Gastroesophageal sphincter (tissue), 4 donors: ENCODE data around the gene SERP2. TPM values are rescaled to one million over a fixed set of nuclear protein-coding genes. Genes with fewer than 3 reads are reported as not detected.
A peak's percentile ranks its signal among the peaks of the same experiment; 100 is the strongest.

Experiments used
- ATAC-seq: fragments of 150-250 bp; one replicate; pipeline ENCODE4 v1.9.1; 2016; ENCODE audit warnings: mild to moderate bottlenecking, moderate library complexity
- H3K27ac ChIP-seq, 4 donors: fragments of 200-600 bp; sonication (generic) in 3 of 4; 1 replicate in 3 of 4; 2 replicates in 1 of 4; pipeline ENCODE4 v1.5.1; 2016 to 2019
- H3K27me3 ChIP-seq: fragments of 200-600 bp; sonication (generic); one replicate; pipeline ENCODE4 v1.5.1; 2019
- H3K36me3 ChIP-seq, 2 donors: fragments of 200-600 bp; sonication (generic); one replicate each; pipeline ENCODE4 v1.5.1; 2019; ENCODE audit warnings: control low read depth in 1 of 2
- H3K4me1 ChIP-seq, 3 donors: fragments of 200-600 bp; sonication (generic); 1 replicate in 2 of 3; 2 replicates in 1 of 3; pipeline ENCODE4 v1.5.1; 2016 to 2019; ENCODE audit warnings: control low read depth in 2 of 3
- H3K4me3 ChIP-seq, 2 donors: fragments of 200-600 bp; sonication (generic); one replicate each; pipeline ENCODE4 v1.5.1; 2019; ENCODE audit warnings: mild to moderate bottlenecking in 1 of 2, moderate library complexity in 1 of 2
- H3K9me3 ChIP-seq, 3 donors: fragments of 200-600 bp; sonication (generic); one replicate each; pipeline ENCODE4 v1.5.1; 2017 to 2019; ENCODE audit warnings: control low read depth in 2 of 3
- EP300 ChIP-seq: sonication (generic); formaldehyde crosslinking; IDR thresholded peaks from one replicate; pipeline ENCODE4 v1.6.1; 2017; ENCODE audit warnings: antibody characterized with exemption, mild to moderate bottlenecking
- POLR2A ChIP-seq, 2 donors: fragments of 450-650 bp; IDR thresholded peaks; one replicate each; pipeline ENCODE4 v1.6.1; 2017; ENCODE audit warnings: antibody characterized with exemption in 2 of 2, mild to moderate bottlenecking in 2 of 2, moderate library complexity in 1 of 2
- POLR2AphosphoS5 ChIP-seq: sonication (generic); formaldehyde crosslinking; IDR thresholded peaks from one replicate; pipeline ENCODE4 v1.6.1; 2017; ENCODE audit warnings: antibody characterized with exemption
- WGBS, 2 donors: methylation state at CpG; one replicate each; pipeline ENCODE4 v1.1.5; 2018; ENCODE audit warnings: low coverage in 1 of 2; 5-methylcytosine and 5-hydroxymethylcytosine counted together
- total RNA-seq, 4 donors: library from RNA; depleted of rRNA; stranded (reverse); fragments of >200 nt; gene quantifications; one replicate each; pipeline ENCODE4 v1.1.0, GENCODE V29; 2016
- TF ChIP-seq, protein P1 (sequence below), 4 experiments: fragments of 200-600 bp in 2 of 4; fragments of 450-650 bp in 2 of 4; sonication (generic) in 1 of 4; IDR thresholded peaks; one replicate each; pipeline ENCODE4 v1.5.1; 2017 to 2019; ENCODE audit warnings: antibody characterized with exemption in 4 of 4, mild to moderate bottlenecking in 2 of 4, moderate library complexity in 2 of 4

The SERP2 gene
- total RNA-seq, 4 donors from 2014 or later: 6.9 to 15.6 (median 11.5) TPM

DNA sequence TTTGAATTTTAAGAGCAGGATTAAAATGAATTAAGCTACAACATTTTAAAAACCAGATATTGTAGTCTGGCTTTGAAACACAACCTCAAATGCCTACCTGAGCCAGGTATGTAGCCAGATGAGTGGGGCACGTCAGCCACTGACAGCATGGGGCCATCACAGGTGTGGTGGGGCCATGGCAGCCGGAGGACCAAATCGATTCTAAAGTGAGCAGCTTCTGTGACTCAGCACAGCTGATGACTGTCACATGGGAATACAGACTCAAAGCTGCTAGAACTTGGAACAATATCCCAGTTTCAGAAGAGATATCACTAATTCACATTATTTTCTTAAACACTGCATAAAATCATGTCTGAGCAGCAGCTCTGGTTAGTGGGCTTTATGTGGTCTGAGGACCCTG is 52.8 kb downstream of the SERP2 start:
- H3K9me3 ChIP-seq: no peaks in the 10 kb centered on the region
- H3K27me3 ChIP-seq: no peaks in the 10 kb centered on the region
- H3K4me3 ChIP-seq: no peak overlapping the region
- H3K36me3 ChIP-seq: no peaks in the 10 kb centered on the region
- WGBS, 2 donors: 67 to 74% methylated on average over 3 of the region's 3 CpGs
- no peaks in the 10 kb centered on the region for H3K4me1 ChIP-seq
- TF ChIP-seq POLR2AphosphoS5: no peak
- H3K27ac ChIP-seq: no peak overlapping the region
- ATAC-seq: no peak

DNA sequence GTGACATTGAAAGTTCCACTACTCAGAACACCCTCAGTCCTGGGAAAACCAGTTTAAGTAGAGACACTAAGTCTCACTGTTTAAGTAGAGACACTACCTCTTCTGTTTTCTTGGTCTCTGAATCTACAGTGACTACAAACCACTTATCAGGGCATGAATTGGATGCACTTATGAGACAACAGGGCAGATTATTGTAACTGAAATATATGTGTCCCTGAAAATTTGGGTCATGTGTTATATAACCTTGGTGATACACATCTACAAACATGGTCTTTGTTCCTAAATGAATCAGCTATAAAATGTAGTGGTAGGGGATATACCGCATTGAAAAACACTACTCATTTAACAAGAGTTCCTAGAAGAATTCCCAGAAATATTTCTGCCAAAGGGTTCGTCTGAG is 55.7 kb downstream of the SERP2 start:
- no peak for ATAC-seq
- WGBS, 2 donors: 20 to 59% methylated on average over 1 to 2 of the region's 2 CpGs
- H3K9me3 ChIP-seq: no peaks in the 10 kb centered on the region
- TF ChIP-seq POLR2AphosphoS5 (no peak), POLR2A (IDR thresholded peaks at IDR 0.05) (no peak), EP300 (no peak)
- TF ChIP-seq, protein P1, sequence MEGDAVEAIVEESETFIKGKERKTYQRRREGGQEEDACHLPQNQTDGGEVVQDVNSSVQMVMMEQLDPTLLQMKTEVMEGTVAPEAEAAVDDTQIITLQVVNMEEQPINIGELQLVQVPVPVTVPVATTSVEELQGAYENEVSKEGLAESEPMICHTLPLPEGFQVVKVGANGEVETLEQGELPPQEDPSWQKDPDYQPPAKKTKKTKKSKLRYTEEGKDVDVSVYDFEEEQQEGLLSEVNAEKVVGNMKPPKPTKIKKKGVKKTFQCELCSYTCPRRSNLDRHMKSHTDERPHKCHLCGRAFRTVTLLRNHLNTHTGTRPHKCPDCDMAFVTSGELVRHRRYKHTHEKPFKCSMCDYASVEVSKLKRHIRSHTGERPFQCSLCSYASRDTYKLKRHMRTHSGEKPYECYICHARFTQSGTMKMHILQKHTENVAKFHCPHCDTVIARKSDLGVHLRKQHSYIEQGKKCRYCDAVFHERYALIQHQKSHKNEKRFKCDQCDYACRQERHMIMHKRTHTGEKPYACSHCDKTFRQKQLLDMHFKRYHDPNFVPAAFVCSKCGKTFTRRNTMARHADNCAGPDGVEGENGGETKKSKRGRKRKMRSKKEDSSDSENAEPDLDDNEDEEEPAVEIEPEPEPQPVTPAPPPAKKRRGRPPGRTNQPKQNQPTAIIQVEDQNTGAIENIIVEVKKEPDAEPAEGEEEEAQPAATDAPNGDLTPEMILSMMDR (IDR thresholded peaks at IDR 0.05): no peak
- H3K27ac ChIP-seq: no peak overlapping the region
- peaks cover 0 to 15% of the 10 kb centered on the region in 2 donors for H3K36me3 ChIP-seq
- H3K4me3 ChIP-seq: no peak overlapping the region
- peaks cover 0 to 18% (median 0%) of the 10 kb centered on the region in 3 donors for H3K4me1 ChIP-seq
- H3K27me3 ChIP-seq: no peaks in the 10 kb centered on the region

DNA sequence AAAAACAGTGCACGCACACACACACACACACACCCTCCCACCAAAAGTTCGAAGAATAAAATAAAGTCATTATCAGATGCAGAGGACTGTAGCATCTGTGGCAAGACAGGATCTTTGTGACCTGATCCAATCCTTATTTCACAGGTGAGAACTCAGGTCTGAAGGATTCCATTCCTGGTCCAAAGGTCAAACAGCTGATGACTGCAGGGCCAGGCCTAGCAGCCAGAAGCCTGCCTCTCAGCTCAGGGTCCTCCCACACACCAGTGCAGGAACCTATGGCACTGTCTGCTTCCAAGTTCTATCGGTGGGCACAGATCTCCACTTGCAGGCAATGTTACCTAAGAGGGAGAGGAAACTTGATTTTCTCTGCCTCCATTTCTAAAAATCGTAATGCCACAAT is 57.5 kb downstream of the SERP2 start:
- ATAC-seq: no peak
- 64 to 75% methylated on average over 4 of the region's 4 CpGs for WGBS, 2 donors
- Histone ChIP-seq H3K27me3 (no peaks in the 10 kb centered on the region), H3K9me3 (no peaks in the 10 kb centered on the region), H3K36me3 (peaks cover 0 to 19% of the 10 kb centered on the region in 2 donors), H3K4me1 (peaks cover 0 to 29% (median 0%) of the 10 kb centered on the region in 3 donors), H3K27ac (peak overlapping the region in 1 of 4 donors; percentile 3), H3K4me3 (no peak overlapping the region)
- TF ChIP-seq EP300: no peak
- no peak for TF ChIP-seq POLR2AphosphoS5
- no peak for TF ChIP-seq POLR2A (IDR thresholded peaks at IDR 0.05)
- TF ChIP-seq, protein P1 (IDR thresholded peaks at IDR 0.05): no peak

DNA sequence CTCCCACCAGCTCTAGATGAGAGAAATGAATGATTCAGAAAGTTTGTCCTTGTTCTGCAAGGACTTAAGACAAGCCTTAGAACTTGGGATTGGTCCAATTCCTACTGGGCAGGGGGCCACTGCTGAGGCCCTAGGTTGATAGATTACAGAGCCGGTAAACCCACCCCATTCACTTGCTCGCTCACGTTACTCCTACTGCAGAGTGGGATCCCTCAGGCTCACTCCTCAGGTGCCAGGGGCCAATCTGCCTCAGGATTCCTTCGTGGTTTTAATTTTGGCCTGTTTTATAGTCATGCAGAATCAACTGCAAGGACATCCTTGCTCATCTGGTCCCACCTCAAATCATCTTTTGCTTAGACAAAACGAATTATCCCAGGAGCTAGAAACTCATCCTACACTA is 59.0 kb downstream of the SERP2 start:
- H3K27ac ChIP-seq: peak overlapping the region in 2 of 4 donors; percentile 85 to 94
- H3K4me1 ChIP-seq: peaks cover 0 to 36% (median 1%) of the 10 kb centered on the region in 3 donors
- peaks cover 0 to 19% of the 10 kb centered on the region in 2 donors for H3K36me3 ChIP-seq
- peak overlapping the region; percentile 61 to 95 for H3K4me3 ChIP-seq
- TF ChIP-seq, protein P1 (IDR thresholded peaks at IDR 0.05): no peak
- TF ChIP-seq POLR2A (IDR thresholded peaks at IDR 0.05) (no peak), EP300 (no peak), POLR2AphosphoS5 (no peak)
- ATAC-seq: no peak
- 31 to 50% methylated on average over 5 of the region's 5 CpGs for WGBS, 2 donors
- no peaks in the 10 kb centered on the region for H3K9me3 ChIP-seq
- no peaks in the 10 kb centered on the region for H3K27me3 ChIP-seq

DNA sequence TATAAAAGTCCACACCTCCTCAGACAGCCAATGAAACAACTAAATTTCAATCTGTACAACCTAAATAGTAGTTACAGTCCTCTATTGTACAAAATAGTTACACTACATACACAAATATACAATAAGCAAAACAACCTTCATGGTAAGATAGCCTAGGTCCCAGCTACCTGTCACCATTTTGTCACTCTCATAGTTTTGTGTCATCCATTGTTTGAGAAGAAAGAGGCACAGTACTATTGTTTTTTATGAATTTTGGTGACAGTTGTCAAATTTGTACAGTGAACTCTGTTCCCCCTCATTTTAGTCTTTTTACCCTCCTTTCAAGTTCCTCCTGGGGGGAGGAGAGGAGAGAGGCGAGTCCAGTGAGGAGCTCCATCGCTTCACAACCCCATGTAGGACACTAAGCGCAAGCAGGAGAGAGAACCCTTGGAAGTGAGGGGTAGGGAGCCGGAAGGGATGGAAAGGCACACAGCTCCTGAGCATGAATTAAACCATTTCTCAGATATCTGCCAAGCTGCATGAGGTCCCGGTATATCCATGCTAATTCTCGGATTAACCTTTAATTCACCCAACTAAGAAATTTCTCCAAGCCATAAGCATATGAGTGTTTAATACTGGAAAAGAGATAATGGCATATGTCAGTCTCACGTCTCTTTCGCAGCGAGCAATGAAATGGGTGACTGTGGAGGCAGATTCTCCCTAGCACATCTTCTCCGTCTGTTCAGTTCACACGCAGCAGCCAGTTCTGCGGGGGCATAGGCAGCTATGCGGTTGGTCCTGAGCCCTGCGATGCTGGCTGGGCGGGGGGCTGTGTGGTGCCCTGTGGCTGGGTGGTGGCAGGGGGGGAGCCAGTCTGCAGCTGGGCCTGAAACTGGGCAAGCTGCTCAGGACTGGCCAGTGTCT is 60.5 kb downstream of the SERP2 start:
- no peak for ATAC-seq
- Histone ChIP-seq H3K4me3 (peak overlapping the region; percentile 61 to 95), H3K4me1 (peaks cover 0 to 50% (median 3%) of the 10 kb centered on the region in 3 donors), H3K27ac (peak overlapping the region; percentile 25 to 94 (median 88)), H3K9me3 (no peaks in the 10 kb centered on the region), H3K36me3 (peaks cover 0 to 19% of the 10 kb centered on the region in 2 donors), H3K27me3 (no peaks in the 10 kb centered on the region)
- TF ChIP-seq, protein P1 (IDR thresholded peaks at IDR 0.05): no peak
- TF ChIP-seq POLR2A (IDR thresholded peaks at IDR 0.05): no peak
- peak; percentile 26 for TF ChIP-seq POLR2AphosphoS5
- no peak for TF ChIP-seq EP300
- WGBS, 2 donors: 37 to 47% methylated on average over 7 to 11 of the region's 15 CpGs
